Activated gamma-delta T cell (primary cell): ENCODE data around the gene RBP5.

Experiments used
- DNase-seq: peaks from one replicate; lab custom pipeline; 2025; lab: John Stamatoyannopoulos, UW
- total RNA-seq, 2 donors: gene quantifications; one replicate each; lab custom pipeline; 2026; lab: John Stamatoyannopoulos, UW

Gene RBP5
- total RNA-seq = 0.77 to 1.3 reads per million in 2 donors

- no peak for DNase-seq
These were observed at the start of gene RBP5 for GRCh38 chr12:7128681-7129286. RBP5 (minus strand) TSS chr12:7128889; CDS start chr12:7128775, 114 bp downstream.

- DNase-seq = no peak
These were observed 49.8 kb upstream of the RBP5 start for GRCh38 chr12:7178481-7178880.

GRCh38 chr12:7176595-7176994 is 47.9 kb upstream of the RBP5 start:
- no peak for DNase-seq

- DNase-seq = no peak
These were observed 46.8 kb upstream of the RBP5 start for GRCh38 chr12:7175493-7175892.

- DNase-seq = no peak
These were observed 43.2 kb upstream of the RBP5 start for GRCh38 chr12:7171854-7172253.

GRCh38 chr12:7169951-7170350 is 41.3 kb upstream of the RBP5 start:
- no peak for DNase-seq

- DNase-seq = no peak
These were observed 34.0 kb upstream of the RBP5 start for GRCh38 chr12:7162691-7163114.

- no peak for DNase-seq
These were observed 33.1 kb upstream of the RBP5 start for GRCh38 chr12:7161811-7162210.

- DNase-seq = no peak
These were observed 32.6 kb upstream of the RBP5 start for GRCh38 chr12:7161327-7161726.

- DNase-seq = no peak
These were observed 31.5 kb upstream of the RBP5 start for GRCh38 chr12:7160183-7160582.

- DNase-seq = no peak
These were observed 30.3 kb upstream of the RBP5 start for GRCh38 chr12:7158781-7159609.

- DNase-seq = no peak
These were observed 28.7 kb upstream of the RBP5 start for GRCh38 chr12:7157391-7157790.

- no peak for DNase-seq
These were observed 27.8 kb upstream of the RBP5 start for GRCh38 chr12:7156259-7157197.

- no peak for DNase-seq
These were observed 26.9 kb upstream of the RBP5 start for GRCh38 chr12:7155471-7156034.

- DNase-seq = no peak
These were observed 26.3 kb upstream of the RBP5 start for GRCh38 chr12:7154901-7155470.

GRCh38 chr12:7154042-7154441 is 25.4 kb upstream of the RBP5 start:
- no peak for DNase-seq

- DNase-seq = no peak
These were observed 24.1 kb upstream of the RBP5 start for GRCh38 chr12:7152818-7153217.

- DNase-seq = no peak
These were observed 22.8 kb upstream of the RBP5 start for GRCh38 chr12:7151532-7151931.

GRCh38 chr12:7150841-7151240 is 22.2 kb upstream of the RBP5 start:
- no peak for DNase-seq

GRCh38 chr12:7150356-7150755 is 21.7 kb upstream of the RBP5 start:
- no peak for DNase-seq

- no peak for DNase-seq
These were observed 18.2 kb upstream of the RBP5 start for GRCh38 chr12:7146906-7147305.

- DNase-seq = no peak
These were observed 17.5 kb upstream of the RBP5 start for GRCh38 chr12:7146228-7146627.
